SK-N-SH (cell line): ENCODE measurements around the gene ALKBH6. TPM values are rescaled to one million over a fixed set of nuclear protein-coding genes. Genes with fewer than 3 reads are reported as not detected.

Experiments
- CTCF ChIA-PET: fragments of 300-600, 350-600 bp; formaldehyde crosslinking; extraction: SDS; loops from one replicate; lab custom pipeline; 2021; lab: Yijun Ruan, JAX
- POLR2A ChIA-PET: fragments of 350-600 bp; sonication (Branson Sonifier 250); formaldehyde crosslinking; extraction: SDS; loops from one replicate; lab custom pipeline; 2020; ENCODE audit warnings: antibody characterized with exemption, inconsistent platforms; lab: Yijun Ruan, JAX
- DNase-seq: peaks from one replicate; pipeline ENCODE4 v3.0.0; 2012
- H2AFZ ChIP-seq: fragments of 200-600 bp; sonication (generic); 2 replicates; pipeline ENCODE4 v1.8.1; 2016; ENCODE audit warnings: antibody characterized with exemption, mild to moderate bottlenecking, low read depth
- H3F3A ChIP-seq: fragments of 200-600 bp; sonication (generic); replicated peaks from 2 replicates; pipeline ENCODE3; 2016; ENCODE audit warnings: antibody characterized with exemption, mild to moderate bottlenecking; ENCODE audit not compliant: insufficient read depth
- H3K27ac ChIP-seq, 2 experiments: fragments of 200-500 bp in 1 of 2; fragments of 200-600 bp in 1 of 2; sonication (Bioruptor generic) in 1 of 2; sonication (generic), shearing (Covaris generic) in 1 of 2; 2 replicates each; pipeline versions ENCODE4 v1.5.1 to v1.6.1; 2014 to 2016; ENCODE audit warnings: low read depth in 2 of 2, inconsistent platforms in 1 of 2, low read length in 1 of 2, mild to moderate bottlenecking in 1 of 2, mixed read lengths in 1 of 2
- H3K27me3 ChIP-seq: fragments of 200-600 bp; sonication (generic), shearing (Covaris generic); 2 replicates; pipeline ENCODE4 v1.6.1; 2016; ENCODE audit warnings: mixed run types; ENCODE audit not compliant: insufficient read depth
- H3K36me3 ChIP-seq, 2 experiments: fragments of 200-500 bp in 1 of 2; fragments of 200-600 bp in 1 of 2; sonication (Bioruptor generic) in 1 of 2; sonication (generic) in 1 of 2; replicated peaks in 1 of 2; 2 replicates each; pipeline versions ENCODE3 to v1.5.1; 2014 to 2016; ENCODE audit warnings: low read length in 1 of 2, mild to moderate bottlenecking in 1 of 2; ENCODE audit not compliant: insufficient read depth in 2 of 2, control insufficient read depth in 1 of 2
- H3K4me1 ChIP-seq, 2 experiments: fragments of 200-500 bp in 1 of 2; fragments of 200-600 bp in 1 of 2; sonication (Bioruptor generic) in 1 of 2; sonication (generic), shearing (Covaris generic) in 1 of 2; 2 replicates each; pipeline versions ENCODE4 v1.5.1 to v1.6.1; 2014 to 2016; ENCODE audit warnings: low read depth in 1 of 2, low read length in 1 of 2, mixed run types in 1 of 2; ENCODE audit not compliant: insufficient read depth in 2 of 2, control insufficient read depth in 1 of 2
- H3K4me2 ChIP-seq: fragments of 200-600 bp; sonication (generic), shearing (Covaris generic); 2 replicates; pipeline ENCODE4 v1.6.1; 2017; ENCODE audit warnings: mixed run types
- H3K4me3 ChIP-seq, 2 experiments: fragments of 200-500 bp in 1 of 2; fragments of 200-600 bp in 1 of 2; sonication (Bioruptor generic) in 1 of 2; sonication (generic), shearing (Covaris generic) in 1 of 2; 2 replicates each; pipeline versions ENCODE4 v1.5.1 to v1.8.1; 2014 to 2016; ENCODE audit warnings: low read depth in 2 of 2, inconsistent platforms in 1 of 2, low read length in 1 of 2, mild to moderate bottlenecking in 1 of 2, mixed read lengths in 1 of 2, moderate library complexity in 1 of 2
- H3K79me2 ChIP-seq: fragments of 200-600 bp; sonication (generic); 2 replicates; pipeline ENCODE4 v1.8.1; 2017; ENCODE audit warnings: mild to moderate bottlenecking; ENCODE audit not compliant: insufficient read depth
- H3K9ac ChIP-seq: fragments of 200-600 bp; sonication (generic); 2 replicates; pipeline ENCODE4 v1.6.1; 2017; ENCODE audit warnings: mixed run types
- H3K9me2 ChIP-seq: fragments of 200-600 bp; sonication (generic); 2 replicates; pipeline ENCODE4 v1.6.1; 2017; ENCODE audit warnings: mixed run types
- H3K9me3 ChIP-seq: fragments of 200-600 bp; sonication (generic); 2 replicates; pipeline ENCODE4 v1.6.1; 2017; ENCODE audit warnings: mixed run types, mild to moderate bottlenecking, moderate library complexity
- H4K20me1 ChIP-seq: fragments of 200-600 bp; sonication (generic); 2 replicates; pipeline ENCODE4 v1.6.1; 2017; ENCODE audit warnings: mild to moderate bottlenecking, mixed run types; ENCODE audit not compliant: insufficient read depth
- EZH2phosphoT487 ChIP-seq: fragments of 200-600 bp; sonication (generic); IDR thresholded peaks from 2 replicates; pipeline ENCODE4 v1.6.1; 2017; ENCODE audit warnings: low read depth, mixed run types, mild to moderate bottlenecking, antibody characterized with exemption, moderate library complexity, borderline replicate concordance
- FOXJ3 ChIP-seq: sonication (generic); formaldehyde crosslinking; IDR thresholded peaks from 2 replicates; pipeline ENCODE4 v1.5.1; 2020; ENCODE audit warnings: mild to moderate bottlenecking, missing genetic modification reagents
- JUND ChIP-seq: IDR thresholded peaks from 2 replicates; pipeline ENCODE4 v1.4.0; 2012
- NFIC ChIP-seq: IDR thresholded peaks from 2 replicates; pipeline ENCODE4 v1.4.0; 2012; ENCODE audit warnings: borderline replicate concordance
- NRF1 ChIP-seq: IDR thresholded peaks from 2 replicates; pipeline ENCODE4 v1.6.1; 2012; ENCODE audit warnings: low read depth, mild to moderate bottlenecking, low read length
- RAD21 ChIP-seq: IDR thresholded peaks from 2 replicates; pipeline ENCODE4 v1.6.1; 2012; ENCODE audit warnings: mild to moderate bottlenecking, low read length
- RCOR1 ChIP-seq: fragments of 150-350 bp; IDR thresholded peaks from 2 replicates; pipeline ENCODE4 v1.6.1; 2017; ENCODE audit warnings: antibody characterized with exemption, low read length
- RFX5 ChIP-seq: IDR thresholded peaks from 2 replicates; pipeline ENCODE4 v1.6.1; 2012; ENCODE audit warnings: mild to moderate bottlenecking, improper control_type of control experiment, low read length
- RXRA ChIP-seq: IDR thresholded peaks from 2 replicates; pipeline ENCODE4 v1.4.0; 2012; ENCODE audit warnings: low read depth, mild to moderate bottlenecking, borderline replicate concordance
- SIN3A ChIP-seq: IDR thresholded peaks from 2 replicates; pipeline ENCODE4 v1.6.1; 2012; ENCODE audit warnings: low read depth, mild to moderate bottlenecking, low read length, moderate library complexity, borderline replicate concordance
- SMC3 ChIP-seq: IDR thresholded peaks from 2 replicates; pipeline ENCODE4 v1.6.1; 2012; ENCODE audit warnings: low read depth, low read length, improper control_type of control experiment
- TCF12 ChIP-seq: IDR thresholded peaks from 2 replicates; pipeline ENCODE4 v1.4.0; 2012
- WGBS: methylation state at CpG from one replicate; pipeline ENCODE4 v1.1.6; 2017; ENCODE audit warnings: low lambda C conversion rate; 5-methylcytosine and 5-hydroxymethylcytosine counted together
- polyA plus RNA-seq, 3 experiments: library from polyadenylated mRNA; depleted of rRNA; stranded (reverse); fragments of >200 nt; gene quantifications; 2 replicates each; pipeline ENCODE4 v1.2.3, GENCODE V29; 2012
- TF ChIP-seq, protein P1 (sequence below): IDR thresholded peaks from 2 replicates; pipeline ENCODE4 v1.4.0; 2012; ENCODE audit warnings: low read depth, borderline replicate concordance
- TF ChIP-seq, protein P2 (sequence below): IDR thresholded peaks from 2 replicates; pipeline ENCODE4; 2012
- TF ChIP-seq, protein P3 (sequence below): fragments of 200-600 bp; sonication (generic); IDR thresholded peaks from 2 replicates; pipeline ENCODE4 v1.6.1; 2017; ENCODE audit warnings: antibody characterized with exemption, mild to moderate bottlenecking, moderate library complexity

The ALKBH6 gene
- polyA plus RNA-seq, 1 of the 3 experiments (the other 2 are of a cell fraction) = 29.9 TPM

DNA sequence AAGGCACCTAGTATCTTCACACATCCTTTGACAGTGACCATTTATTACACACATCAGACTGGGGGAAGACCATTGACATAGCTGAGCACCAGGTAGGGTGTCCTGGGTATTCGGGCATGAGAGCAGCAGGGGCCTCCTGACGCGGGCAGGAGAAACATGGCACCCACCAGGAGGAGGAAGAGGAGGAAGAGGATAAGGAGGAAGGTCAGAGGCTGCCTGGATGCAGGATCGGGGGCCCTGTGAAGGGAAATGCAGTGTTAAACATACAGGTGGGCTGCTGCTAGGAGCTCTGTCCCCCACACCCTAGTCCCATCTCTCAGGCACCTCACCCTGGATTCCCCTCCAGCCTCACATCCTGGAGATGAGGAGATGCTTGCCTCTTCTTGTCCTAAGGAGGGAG, 10.7 kb downstream of the ALKBH6 start:
- peaks cover 20% of the 10 kb centered on the region; the same call in 1 of the 2 replicates for H3K79me2 ChIP-seq
- no peak overlapping the region for H3K9ac ChIP-seq
- H3K9me2 ChIP-seq = no peaks in the 10 kb centered on the region
- no peaks in the 10 kb centered on the region for H3K9me3 ChIP-seq
- no peaks in the 10 kb centered on the region for H3K27me3 ChIP-seq
- no peaks in the 10 kb centered on the region for H3K36me3 ChIP-seq
- H3K4me1 ChIP-seq = peaks cover 0 to 3% of the 10 kb centered on the region in 2 experiments; a peak in 1 of 4 replicates
- 0 out of 2 replicates have a peak, but pooled peaks cover 10% of the 10 kb centered on the region for H4K20me1 ChIP-seq
- no peak overlapping the region for H3K4me3 ChIP-seq
- TF ChIP-seq RFX5 (no peak), RAD21 (no peak), RCOR1 (no peak), RXRA (no peak), TCF12 (no peak), JUND (no peak)
- TF ChIP-seq, protein P1, sequence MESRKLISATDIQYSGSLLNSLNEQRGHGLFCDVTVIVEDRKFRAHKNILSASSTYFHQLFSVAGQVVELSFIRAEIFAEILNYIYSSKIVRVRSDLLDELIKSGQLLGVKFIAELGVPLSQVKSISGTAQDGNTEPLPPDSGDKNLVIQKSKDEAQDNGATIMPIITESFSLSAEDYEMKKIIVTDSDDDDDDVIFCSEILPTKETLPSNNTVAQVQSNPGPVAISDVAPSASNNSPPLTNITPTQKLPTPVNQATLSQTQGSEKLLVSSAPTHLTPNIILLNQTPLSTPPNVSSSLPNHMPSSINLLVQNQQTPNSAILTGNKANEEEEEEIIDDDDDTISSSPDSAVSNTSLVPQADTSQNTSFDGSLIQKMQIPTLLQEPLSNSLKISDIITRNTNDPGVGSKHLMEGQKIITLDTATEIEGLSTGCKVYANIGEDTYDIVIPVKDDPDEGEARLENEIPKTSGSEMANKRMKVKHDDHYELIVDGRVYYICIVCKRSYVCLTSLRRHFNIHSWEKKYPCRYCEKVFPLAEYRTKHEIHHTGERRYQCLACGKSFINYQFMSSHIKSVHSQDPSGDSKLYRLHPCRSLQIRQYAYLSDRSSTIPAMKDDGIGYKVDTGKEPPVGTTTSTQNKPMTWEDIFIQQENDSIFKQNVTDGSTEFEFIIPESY = no peak
- TF ChIP-seq, protein P2, sequence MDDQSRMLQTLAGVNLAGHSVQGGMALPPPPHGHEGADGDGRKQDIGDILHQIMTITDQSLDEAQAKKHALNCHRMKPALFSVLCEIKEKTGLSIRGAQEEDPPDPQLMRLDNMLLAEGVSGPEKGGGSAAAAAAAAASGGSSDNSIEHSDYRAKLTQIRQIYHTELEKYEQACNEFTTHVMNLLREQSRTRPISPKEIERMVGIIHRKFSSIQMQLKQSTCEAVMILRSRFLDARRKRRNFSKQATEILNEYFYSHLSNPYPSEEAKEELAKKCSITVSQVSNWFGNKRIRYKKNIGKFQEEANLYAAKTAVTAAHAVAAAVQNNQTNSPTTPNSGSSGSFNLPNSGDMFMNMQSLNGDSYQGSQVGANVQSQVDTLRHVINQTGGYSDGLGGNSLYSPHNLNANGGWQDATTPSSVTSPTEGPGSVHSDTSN = no peak
- TF ChIP-seq, protein P3, sequence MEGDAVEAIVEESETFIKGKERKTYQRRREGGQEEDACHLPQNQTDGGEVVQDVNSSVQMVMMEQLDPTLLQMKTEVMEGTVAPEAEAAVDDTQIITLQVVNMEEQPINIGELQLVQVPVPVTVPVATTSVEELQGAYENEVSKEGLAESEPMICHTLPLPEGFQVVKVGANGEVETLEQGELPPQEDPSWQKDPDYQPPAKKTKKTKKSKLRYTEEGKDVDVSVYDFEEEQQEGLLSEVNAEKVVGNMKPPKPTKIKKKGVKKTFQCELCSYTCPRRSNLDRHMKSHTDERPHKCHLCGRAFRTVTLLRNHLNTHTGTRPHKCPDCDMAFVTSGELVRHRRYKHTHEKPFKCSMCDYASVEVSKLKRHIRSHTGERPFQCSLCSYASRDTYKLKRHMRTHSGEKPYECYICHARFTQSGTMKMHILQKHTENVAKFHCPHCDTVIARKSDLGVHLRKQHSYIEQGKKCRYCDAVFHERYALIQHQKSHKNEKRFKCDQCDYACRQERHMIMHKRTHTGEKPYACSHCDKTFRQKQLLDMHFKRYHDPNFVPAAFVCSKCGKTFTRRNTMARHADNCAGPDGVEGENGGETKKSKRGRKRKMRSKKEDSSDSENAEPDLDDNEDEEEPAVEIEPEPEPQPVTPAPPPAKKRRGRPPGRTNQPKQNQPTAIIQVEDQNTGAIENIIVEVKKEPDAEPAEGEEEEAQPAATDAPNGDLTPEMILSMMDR = no peak
- WGBS = 100% methylated on average over 4 of the region's 4 CpGs
- H3K27ac ChIP-seq = no peak overlapping the region
- no peak overlapping the region for H3K4me2 ChIP-seq
- no peak overlapping the region for H2AFZ ChIP-seq
- DNase-seq = no peak
- ChIA-PET POLR2A (no interaction called here), CTCF (interaction anchor here (1.2 kb wide), 1 partner anchor 121 kb away, joined by 3 read pairs; no protein-coding TSS in a partner anchor)
- peaks cover 12% of the 10 kb centered on the region for H3F3A ChIP-seq

DNA sequence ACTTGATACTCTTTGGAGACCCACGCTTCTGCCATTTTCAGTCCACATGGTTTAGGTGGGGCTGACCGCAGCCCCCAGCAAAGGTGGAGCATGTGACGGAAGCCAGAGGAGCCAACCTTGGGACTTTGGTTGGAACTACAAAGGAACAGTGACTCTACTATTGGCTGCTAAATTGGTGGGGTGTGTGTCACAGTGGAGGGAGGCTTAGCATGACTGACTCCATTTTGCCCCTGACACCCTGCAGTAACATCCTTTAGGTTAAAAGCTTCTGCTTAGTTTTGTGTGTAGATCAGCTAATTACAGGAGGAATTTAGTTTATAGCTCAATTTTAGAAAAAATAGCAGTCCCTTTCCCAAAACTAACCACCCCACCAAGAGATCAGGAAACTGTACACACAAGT, 12.4 kb downstream of the ALKBH6 start:
- H3K27me3 ChIP-seq = no peaks in the 10 kb centered on the region
- CTCF ChIA-PET = no interaction called here
- peaks cover 4 to 6% of the 10 kb centered on the region in 2 experiments; a peak in 1 of 4 replicates for H3K4me1 ChIP-seq
- H3K36me3 ChIP-seq = peaks cover 0 to 3% of the 10 kb centered on the region in 2 experiments
- no peak overlapping the region for H3K27ac ChIP-seq
- no peak for TF ChIP-seq RFX5
- TF ChIP-seq FOXJ3 = no peak
- TF ChIP-seq, protein P2 = no peak
- no peak for TF ChIP-seq RXRA
- no peak for TF ChIP-seq NFIC
- no peak for TF ChIP-seq TCF12
- TF ChIP-seq SIN3A = no peak
- no peak for TF ChIP-seq EZH2phosphoT487
- no peak for TF ChIP-seq SMC3
- TF ChIP-seq NRF1 = no peak
- no peak for TF ChIP-seq RAD21
- TF ChIP-seq, all 33 proteins: peak for 0
- Histone ChIP-seq H3K9me2 (no peaks in the 10 kb centered on the region), H3K9ac (no peak overlapping the region), H2AFZ (no peak overlapping the region), H3K79me2 (peaks cover 31% of the 10 kb centered on the region), H4K20me1 (0 out of 2 replicates have a peak, but pooled peaks cover 10% of the 10 kb centered on the region), H3K4me2 (no peak overlapping the region), H3K9me3 (no peaks in the 10 kb centered on the region), H3K4me3 (no peak overlapping the region), H3F3A (peaks cover 12% of the 10 kb centered on the region)
- DNase-seq = no peak
- WGBS = 93% methylated on average over 3 of the region's 3 CpGs
- POLR2A ChIA-PET = no interaction called here
